Nephron (organoid): ENCODE measurements around the gene PCOLCE2.

ENCODE experiments used
- H3K27ac Mint-ChIP-seq, 3 experiments: 2 replicates each; pipeline ENCODE4 v1.8.0; 2020; ENCODE audit warnings: mixed read lengths in 3 of 3, mild to moderate bottlenecking in 2 of 3, moderate library complexity in 1 of 3
- H3K27me3 Mint-ChIP-seq: 2 replicates; pipeline ENCODE4 v1.8.0; 2021; ENCODE audit warnings: low read depth, mild to moderate bottlenecking, moderate library complexity, mixed read lengths
- H3K36me3 Mint-ChIP-seq: 2 replicates; pipeline ENCODE4 v1.8.0; 2020; ENCODE audit warnings: low read depth, mixed read lengths
- H3K4me1 Mint-ChIP-seq: 2 replicates; pipeline ENCODE4 v1.8.0; 2020; ENCODE audit warnings: mixed read lengths
- H3K4me3 Mint-ChIP-seq, 3 experiments: 2 replicates each; pipeline ENCODE4 v1.8.0; 2020; ENCODE audit warnings: mild to moderate bottlenecking in 3 of 3, mixed read lengths in 3 of 3, moderate library complexity in 2 of 3
- H3K9me3 Mint-ChIP-seq: 2 replicates; pipeline ENCODE4 v1.8.0; 2020; ENCODE audit warnings: mixed read lengths
- CTCF ChIP-seq, 3 experiments: fragments of 200-600 bp; sonication (generic); IDR thresholded peaks; one replicate each; pipeline ENCODE4 v1.5.0; 2021; ENCODE audit warnings: antibody characterized with exemption in 3 of 3; ENCODE audit not compliant: unreplicated experiment in 3 of 3

The PCOLCE2 gene

GRCh38 chr3:142777927-142778326 lies 111.0 kb downstream of the PCOLCE2 start:
- Mint-ChIP-seq H3K9me3 (no peaks in the 10 kb centered on the region), H3K4me3 (no peak overlapping the region), H3K27me3 (no peaks in the 10 kb centered on the region), H3K27ac (no peak overlapping the region), H3K36me3 (peaks cover 18% of the 10 kb centered on the region), H3K4me1 (no peaks in the 10 kb centered on the region)
- TF ChIP-seq CTCF (IDR thresholded peaks at IDR 0.05; ENCODE audit: unreplicated experiment in 3 of 3): no peak

GRCh38 chr3:142768338-142768737 lies 120.5 kb downstream of the PCOLCE2 start:
- peaks cover 85% of the 10 kb centered on the region for H3K36me3 Mint-ChIP-seq

More at GRCh38 chr3:142768338-142768737, 120.5 kb downstream of the PCOLCE2 start:
- TF ChIP-seq CTCF (IDR thresholded peaks at IDR 0.05; ENCODE audit: unreplicated experiment in 3 of 3): no peak
- Mint-ChIP-seq H3K9me3 (peaks cover 27% of the 10 kb centered on the region), H3K4me1 (no peaks in the 10 kb centered on the region), H3K27me3 (no peaks in the 10 kb centered on the region), H3K27ac (no peak overlapping the region), H3K4me3 (no peak overlapping the region)
